Testis (tissue), 5 donors: ENCODE results near the gene TNRC6A. TPM values are rescaled to one million over a fixed set of nuclear protein-coding genes. Genes with fewer than 3 reads are reported as not detected.

Experiments
- DNase-seq: peaks from one replicate; pipeline ENCODE4 v3.0.0-alpha.2; 2019
- H3K27ac ChIP-seq, 2 donors: fragments of 200-600 bp; sonication (generic); one replicate each; pipeline ENCODE4 v1.5.1; 2019
- H3K27me3 ChIP-seq: fragments of 200-600 bp; sonication (generic); one replicate; pipeline ENCODE4 v1.5.1; 2019
- H3K36me3 ChIP-seq: fragments of 200-600 bp; sonication (generic); one replicate; pipeline ENCODE4 v1.5.1; 2017; ENCODE audit warnings: low read depth; ENCODE audit errors: missing control alignments
- H3K4me1 ChIP-seq: fragments of 200-600 bp; sonication (generic); one replicate; pipeline ENCODE4 v1.5.1; 2019
- H3K4me3 ChIP-seq, 2 donors: fragments of 200-600 bp; sonication (generic); one replicate each; pipeline ENCODE4 v1.5.1; 2017 to 2019
- H3K9me3 ChIP-seq: fragments of 200-600 bp; sonication (generic); one replicate; pipeline ENCODE4 v1.5.1; 2017
- POLR2A ChIP-seq: fragments of 450-650 bp; IDR thresholded peaks from one replicate; pipeline ENCODE4 v1.6.1; 2017; ENCODE audit warnings: antibody characterized with exemption, mild to moderate bottlenecking, moderate library complexity
- WGBS, 2 donors: methylation state at CpG; one replicate each; pipeline ENCODE4 v1.1.5; 2018; 5-methylcytosine and 5-hydroxymethylcytosine counted together
- intact Hi-C: fragments of 100-400 bp; cut with DNase I; formaldehyde crosslinking; loops from one replicate; pipeline ENCODE4 v1.15.1; 2023; ENCODE audit warnings: low total_unique reads
- long read RNA-seq, 2 donors: transcript quantifications; one replicate each; lab custom pipeline, GENCODE V29; 2026
- polyA plus RNA-seq: library from polyadenylated mRNA; stranded (reverse); fragments of 350-450 nt; fragmentation: Illumina TruSeq; extraction: RNeasy Lipid Tissue Mini Kit (QIAGEN cat#74804); gene quantifications from one replicate; pipeline ENCODE4 v1.2.3, GENCODE V29; 2014; ENCODE audit warnings: low read depth, low replicate concordance; ENCODE audit not compliant: insufficient read depth
- total RNA-seq, 2 donors: library from RNA; depleted of rRNA; stranded (reverse); fragments of >200 nt; gene quantifications; one replicate each; pipeline ENCODE4 v1.2.3, GENCODE V29; 2016
- TF ChIP-seq, protein P1 (sequence below), 3 experiments: fragments of 450-650 bp in 2 of 3; fragments of 200-600 bp in 1 of 3; sonication (generic) in 1 of 3; IDR thresholded peaks; one replicate each; pipeline ENCODE4 v1.5.1; 2016 to 2019; ENCODE audit warnings: antibody characterized with exemption in 3 of 3, mild to moderate bottlenecking in 2 of 3, moderate library complexity in 1 of 3

Gene TNRC6A
- total RNA-seq = 100 to 1,000 TPM in 1 of 2 donors, 10 to 100 TPM in 1; 94.1 to 103 TPM
- polyA plus RNA-seq = 32.3 TPM
- long read RNA-seq, donor 1, partial matches to known transcripts = 43 of 47 reads
- long read RNA-seq, donor 1, other reads (novel, unspliced or antisense) = 0 of 47 reads
- long read RNA-seq, donor 2, partial matches to known transcripts = 8 of 8 reads
- long read RNA-seq, donor 2, other reads (novel, unspliced or antisense) = 0 of 8 reads

DNA sequence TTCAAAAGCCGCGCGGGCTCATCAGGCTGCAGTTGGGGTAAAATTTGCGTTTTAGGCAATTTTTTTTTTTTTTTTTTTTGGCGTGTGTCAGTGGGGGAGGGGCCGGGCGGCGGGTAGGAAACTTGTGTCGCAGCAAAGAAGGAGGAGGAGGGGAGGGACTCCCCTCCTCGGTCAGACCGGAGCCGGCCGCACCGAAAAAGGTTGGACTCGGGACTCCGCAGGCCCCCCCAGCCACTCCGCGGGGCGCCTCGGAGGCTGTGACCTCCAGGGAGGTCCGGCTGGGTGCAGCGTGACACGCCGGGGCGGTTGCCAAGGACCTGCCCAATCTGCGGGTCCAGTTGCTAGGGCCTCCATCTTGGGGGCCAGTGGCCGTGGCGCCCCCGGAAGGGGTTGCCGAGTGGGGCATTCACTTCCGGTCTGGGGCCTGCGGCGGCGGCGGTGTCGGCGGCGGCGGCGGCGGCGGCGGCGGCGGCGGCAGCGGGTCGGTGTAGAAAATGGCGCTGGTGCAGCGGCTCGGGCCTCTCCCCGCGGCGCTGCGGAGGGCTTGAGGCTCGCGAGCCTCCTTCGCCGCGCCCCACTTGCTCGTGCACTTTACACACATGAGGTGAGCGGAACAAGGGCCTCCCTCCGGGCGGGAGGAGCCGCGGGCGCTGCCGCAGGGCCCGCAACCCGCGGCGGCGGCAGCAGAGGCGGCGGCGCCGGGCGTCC, at the start of gene TNRC6A:
TNRC6A (plus strand) TSS at position 409 of the 708 bp plus-strand sequence; CDS start at position 600, 191 bp downstream.
- Histone ChIP-seq H3K36me3 (no peaks in the 10 kb centered on the region), H3K27me3 (no peaks in the 10 kb centered on the region), H3K4me3 (peak within 1 kb of the TSS; percentile 67 to 88), H3K9me3 (no peaks in the 10 kb centered on the region), H3K27ac (peak within 1 kb of the TSS; percentile 91 to 93), H3K4me1 (peaks cover 36% of the 10 kb centered on the region)
- intact Hi-C loops = no loop called here
- DNase-seq = peak; percentile 90
- 0 to 1% methylated on average over 48 to 74 of the region's 78 CpGs for whole genome bisulfite sequencing, 2 donors
- no peak for TF ChIP-seq POLR2A
- TF ChIP-seq, protein P1, sequence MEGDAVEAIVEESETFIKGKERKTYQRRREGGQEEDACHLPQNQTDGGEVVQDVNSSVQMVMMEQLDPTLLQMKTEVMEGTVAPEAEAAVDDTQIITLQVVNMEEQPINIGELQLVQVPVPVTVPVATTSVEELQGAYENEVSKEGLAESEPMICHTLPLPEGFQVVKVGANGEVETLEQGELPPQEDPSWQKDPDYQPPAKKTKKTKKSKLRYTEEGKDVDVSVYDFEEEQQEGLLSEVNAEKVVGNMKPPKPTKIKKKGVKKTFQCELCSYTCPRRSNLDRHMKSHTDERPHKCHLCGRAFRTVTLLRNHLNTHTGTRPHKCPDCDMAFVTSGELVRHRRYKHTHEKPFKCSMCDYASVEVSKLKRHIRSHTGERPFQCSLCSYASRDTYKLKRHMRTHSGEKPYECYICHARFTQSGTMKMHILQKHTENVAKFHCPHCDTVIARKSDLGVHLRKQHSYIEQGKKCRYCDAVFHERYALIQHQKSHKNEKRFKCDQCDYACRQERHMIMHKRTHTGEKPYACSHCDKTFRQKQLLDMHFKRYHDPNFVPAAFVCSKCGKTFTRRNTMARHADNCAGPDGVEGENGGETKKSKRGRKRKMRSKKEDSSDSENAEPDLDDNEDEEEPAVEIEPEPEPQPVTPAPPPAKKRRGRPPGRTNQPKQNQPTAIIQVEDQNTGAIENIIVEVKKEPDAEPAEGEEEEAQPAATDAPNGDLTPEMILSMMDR (IDR thresholded peaks at IDR 0.05) = no peak

DNA sequence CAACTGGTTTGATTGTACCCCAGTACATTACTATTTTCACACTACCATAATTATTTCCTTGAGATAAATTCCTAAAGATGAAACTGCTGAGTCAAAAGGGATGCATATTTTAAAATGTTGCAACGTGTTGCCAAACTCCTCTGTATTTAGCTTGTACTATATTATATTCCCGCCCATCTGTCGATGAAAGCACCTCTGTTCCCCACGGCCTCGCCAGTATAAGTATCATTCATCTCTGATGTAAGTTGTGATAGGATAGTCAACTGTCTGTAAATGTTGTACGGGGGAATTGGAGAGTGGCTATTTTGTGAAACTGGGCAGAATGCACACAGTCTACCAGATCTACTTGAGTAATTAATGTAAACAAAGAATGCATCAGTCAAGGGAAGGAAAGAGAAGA, 47.7 kb upstream of the TNRC6A start:
- no peak for DNase-seq
- H3K27me3 ChIP-seq = no peaks in the 10 kb centered on the region
- no peaks in the 10 kb centered on the region for H3K9me3 ChIP-seq
- H3K4me1 ChIP-seq = no peaks in the 10 kb centered on the region
- no peak overlapping the region for H3K4me3 ChIP-seq
- TF ChIP-seq, protein P1 (IDR thresholded peaks at IDR 0.05) = no peak
- no peak for TF ChIP-seq POLR2A
- WGBS, 2 donors = 62% methylated on average over 6 of the region's 6 CpGs
- no peaks in the 10 kb centered on the region for H3K36me3 ChIP-seq
- intact Hi-C loops = no loop called here
- H3K27ac ChIP-seq = no peak overlapping the region

DNA sequence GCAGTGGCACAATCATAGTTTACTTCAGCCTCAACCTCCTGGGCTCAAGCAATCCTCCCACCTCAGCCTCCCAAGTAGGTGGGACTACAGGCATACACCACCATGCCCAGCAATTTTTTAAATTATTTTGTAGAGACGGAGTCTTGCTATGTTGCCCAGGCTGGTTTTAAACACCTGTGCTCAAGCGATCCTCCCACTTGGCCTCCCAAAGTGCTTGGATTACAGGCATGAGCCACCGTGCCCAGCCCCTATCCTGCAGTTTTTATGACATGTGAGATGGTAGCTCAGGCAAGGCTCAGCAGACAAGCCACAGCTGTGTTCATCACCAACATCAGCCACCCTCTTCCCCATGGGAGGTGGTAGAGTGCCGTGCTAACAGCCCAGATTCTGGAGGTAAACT, 46.2 kb upstream of the TNRC6A start:
- no peak for TF ChIP-seq POLR2A
- TF ChIP-seq, protein P1 (IDR thresholded peaks at IDR 0.05) = no peak
- WGBS, 2 donors = 90 to 92% methylated on average over 4 of the region's 4 CpGs
- H3K27ac ChIP-seq = no peak overlapping the region
- no peaks in the 10 kb centered on the region for H3K27me3 ChIP-seq
- intact Hi-C loops = no loop called here
- H3K4me1 ChIP-seq = no peaks in the 10 kb centered on the region
- DNase-seq = no peak
- H3K36me3 ChIP-seq = no peaks in the 10 kb centered on the region
- no peaks in the 10 kb centered on the region for H3K9me3 ChIP-seq
- H3K4me3 ChIP-seq = no peak overlapping the region

DNA sequence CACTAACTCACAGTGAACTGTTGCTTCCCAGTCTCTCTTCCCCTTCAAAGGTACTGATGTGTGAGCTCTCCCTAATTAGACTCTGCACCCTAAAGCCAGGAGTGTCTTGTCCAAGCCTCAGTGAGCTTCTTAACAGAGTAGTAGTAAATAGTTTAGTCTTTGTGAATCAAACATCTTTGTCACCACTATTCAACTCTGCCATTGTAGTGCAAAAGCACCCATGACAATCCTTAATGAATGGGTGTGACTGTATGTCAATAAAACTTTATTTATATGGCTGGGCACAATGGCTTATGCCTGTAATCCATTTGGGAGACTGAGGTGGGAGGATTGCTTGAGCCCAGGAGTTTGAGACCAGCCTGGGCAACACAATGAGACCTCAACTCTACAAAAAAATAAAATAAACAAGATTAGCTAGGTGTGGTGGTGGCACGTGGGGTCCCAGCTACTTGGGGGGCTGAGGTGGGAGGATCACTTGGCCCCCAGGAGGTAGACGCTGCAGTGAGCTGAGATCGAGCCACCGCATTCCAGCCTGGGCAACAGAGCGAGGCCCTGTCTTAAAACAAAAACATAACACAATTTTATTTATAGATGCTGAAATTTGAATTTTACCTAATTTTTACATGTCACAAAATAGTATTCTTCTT, 45.5 kb upstream of the TNRC6A start:
- 80 to 87% methylated on average over 5 of the region's 5 CpGs for WGBS, 2 donors
- DNase-seq = no peak
- Histone ChIP-seq H3K4me1 (no peaks in the 10 kb centered on the region), H3K4me3 (no peak overlapping the region), H3K9me3 (no peaks in the 10 kb centered on the region), H3K27ac (no peak overlapping the region), H3K27me3 (no peaks in the 10 kb centered on the region), H3K36me3 (no peaks in the 10 kb centered on the region)
- intact Hi-C loops = no loop called here
- TF ChIP-seq POLR2A = no peak
- TF ChIP-seq, protein P1 (IDR thresholded peaks at IDR 0.05) = no peak
